Measurements from ENCODE around the gene AICDA. TPM values are rescaled to one million over a fixed set of nuclear protein-coding genes. Genes with fewer than 3 reads are reported as not detected.
A peak's percentile ranks its signal among the peaks of the same experiment; 100 is the strongest.

The AICDA gene
- polyA plus RNA-seq, 3 donors = 0.13 to 0.15 TPM; not detected in 1

- no peak for TF ChIP-seq CTCF (IDR thresholded peaks at IDR 0.05)
- H3K27me3 ChIP-seq (ENCODE audit: control insufficient read depth in 2 of 2, insufficient read depth in 2 of 2, low read length in 2 of 2) = no peaks in the 10 kb centered on the region
- Mint-ChIP-seq H3K9me3 (peaks cover 6 to 22% (median 10%) of the 10 kb centered on the region in 7 donors), H3K36me3 (peaks cover 0 to 2% of the 10 kb centered on the region in 2 donors), H3K4me1 (peaks cover 39% of the 10 kb centered on the region), H3K4me3 (no peak overlapping the region), H3K27me3 (ENCODE audit: low read depth in 3 of 3) (no peaks in the 10 kb centered on the region), H3K27ac (peak overlapping the region in 6 of 7 donors; percentile 94 to 99 (median 98))
- no peak overlapping the region for H2AFZ ChIP-seq (ENCODE audit: insufficient read depth, low read depth, low read length, poor library complexity, severe bottlenecking)
- H3K9ac ChIP-seq (ENCODE audit: insufficient read depth, low read length, poor library complexity, severe bottlenecking) = no peak overlapping the region
- intact Hi-C loops (cut with micrococcal nuclease) = no loop called here
- H3K4me1 ChIP-seq (ENCODE audit: control insufficient read depth in 1 of 2, insufficient read depth in 2 of 2, low read length in 2 of 2) = peaks cover 39 to 53% of the 10 kb centered on the region in 2 donors
- peaks cover 6 to 19% of the 10 kb centered on the region in 2 donors for H3K9me3 ChIP-seq (replicated peaks in 1 of 2; ENCODE audit: control insufficient read depth in 1 of 2, insufficient read depth in 1 of 2, low read length in 2 of 2)
- 93% methylated on average over 19 of the region's 22 CpGs for WGBS (ENCODE audit: insufficient coverage)
- no peaks in the 10 kb centered on the region for H3K79me2 ChIP-seq (ENCODE audit: insufficient read depth, low read length)
- peak overlapping the region in 1 of 3 experiments; percentile 64 for H3K4me3 ChIP-seq (replicated peaks in 1 of 3; ENCODE audit: low read depth in 2 of 3, low read length in 3 of 3)
- H4K20me1 ChIP-seq (ENCODE audit: insufficient read depth, low read length) = no peaks in the 10 kb centered on the region
- peak overlapping the region; percentile 34 to 86 for H3K27ac ChIP-seq (ENCODE audit: low read depth in 1 of 2, low read length in 2 of 2)
- peak overlapping the region; percentile 12 for H3K4me2 ChIP-seq (replicated peaks; ENCODE audit: extremely low read depth, low read length, poor library complexity, severe bottlenecking)
- no peak for DNase-seq
- no peaks in the 10 kb centered on the region for H3K36me3 ChIP-seq (replicated peaks in 1 of 2; ENCODE audit: control insufficient read depth in 1 of 2, insufficient read depth in 2 of 2, low read length in 2 of 2)
Observed at GRCh38 chr12:8564656-8565055, 48.0 kb downstream of the AICDA start.

GRCh38 chr12:8563356-8563755 lies 49.3 kb downstream of the AICDA start:
- Mint-ChIP-seq H3K4me1 (peaks cover 39% of the 10 kb centered on the region), H3K4me3 (no peak overlapping the region), H3K9me3 (peaks cover 6 to 21% (median 10%) of the 10 kb centered on the region in 7 donors), H3K27ac (peak overlapping the region in 2 of 7 donors; percentile 15 to 58), H3K36me3 (peaks cover 0 to 2% of the 10 kb centered on the region in 2 donors), H3K27me3 (ENCODE audit: low read depth in 3 of 3) (peaks cover 0 to 1% (median 0%) of the 10 kb centered on the region in 3 donors)
- Histone ChIP-seq H3K4me2 (replicated peaks; ENCODE audit: extremely low read depth, low read length, poor library complexity, severe bottlenecking) (no peak overlapping the region), H3K27ac (ENCODE audit: low read depth in 1 of 2, low read length in 2 of 2) (no peak overlapping the region), H3K36me3 (replicated peaks in 1 of 2; ENCODE audit: control insufficient read depth in 1 of 2, insufficient read depth in 2 of 2, low read length in 2 of 2) (no peaks in the 10 kb centered on the region), H2AFZ (ENCODE audit: insufficient read depth, low read depth, low read length, poor library complexity, severe bottlenecking) (no peak overlapping the region), H3K4me3 (replicated peaks in 1 of 3; ENCODE audit: low read depth in 2 of 3, low read length in 3 of 3) (no peak overlapping the region), H4K20me1 (ENCODE audit: insufficient read depth, low read length) (no peaks in the 10 kb centered on the region), H3K4me1 (ENCODE audit: control insufficient read depth in 1 of 2, insufficient read depth in 2 of 2, low read length in 2 of 2) (peaks cover 39 to 50% of the 10 kb centered on the region in 2 donors), H3K9me3 (replicated peaks in 1 of 2; ENCODE audit: control insufficient read depth in 1 of 2, insufficient read depth in 1 of 2, low read length in 2 of 2) (peaks cover 6 to 18% of the 10 kb centered on the region in 2 donors), H3K27me3 (ENCODE audit: control insufficient read depth in 2 of 2, insufficient read depth in 2 of 2, low read length in 2 of 2) (no peaks in the 10 kb centered on the region), H3K9ac (ENCODE audit: insufficient read depth, low read length, poor library complexity, severe bottlenecking) (no peak overlapping the region), H3K79me2 (ENCODE audit: insufficient read depth, low read length) (no peaks in the 10 kb centered on the region)
- no peak for DNase-seq
- TF ChIP-seq CTCF (IDR thresholded peaks at IDR 0.05) = no peak
- intact Hi-C loops (cut with micrococcal nuclease) = no loop called here
- 83% methylated on average over 1 of the region's 3 CpGs for WGBS (ENCODE audit: insufficient coverage)

Data from CD14-positive monocyte (primary cell).